GM06990 (cell line): ENCODE measurements around the gene FBRS.
A peak's percentile ranks its signal among the peaks of the same experiment; 100 is the strongest.

Experiments used
- DNase-seq: peaks from one replicate; pipeline ENCODE4 v3.0.0-alpha.2; 2011; ENCODE audit not compliant: insufficient read length; ENCODE audit errors: extremely low read depth
- H3K27me3 ChIP-seq: replicated peaks from 2 replicates; pipeline ENCODE4 v1.6.0; 2011; ENCODE audit warnings: low read length; ENCODE audit not compliant: control insufficient read depth, insufficient read depth
- H3K36me3 ChIP-seq: 2 replicates; pipeline ENCODE4 v1.5.1; 2011; ENCODE audit warnings: low read length; ENCODE audit not compliant: control insufficient read depth, insufficient read depth
- H3K4me3 ChIP-seq: replicated peaks from 2 replicates; pipeline ENCODE4 v1.5.1; 2011; ENCODE audit warnings: low read depth, mild to moderate bottlenecking, control low read depth, low read length
- CTCF ChIP-seq: IDR thresholded peaks from 2 replicates; pipeline ENCODE4 v1.5.1; 2011; ENCODE audit warnings: low read length, control low read depth, mild to moderate bottlenecking, inconsistent platforms; ENCODE audit not compliant: insufficient read depth, poor library complexity, severe bottlenecking

Gene FBRS

GRCh38 chr16:30649725-30650368 lies 8.4 kb upstream of the FBRS start:
- peak overlapping the region; percentile 42 for H3K4me3 ChIP-seq
- H3K27me3 ChIP-seq = no peaks in the 10 kb centered on the region
- DNase-seq = no peak
- no peak for TF ChIP-seq CTCF
- peaks cover 15% of the 10 kb centered on the region for H3K36me3 ChIP-seq

GRCh38 chr16:30650369-30651123 lies 7.7 kb upstream of the FBRS start, which contains the start of gene PRR14:
Gene PRR14 (plus strand): TSS chr16:30650960. CDS start chr16:30651646, 686 bp downstream.
- Histone ChIP-seq H3K27me3 (no peaks in the 10 kb centered on the region), H3K4me3 (peak within 1 kb of the TSS; percentile 69), H3K36me3 (peaks cover 21% of the 10 kb centered on the region)
- peak; percentile 97 for DNase-seq
- no peak for TF ChIP-seq CTCF

GRCh38 chr16:30651124-30652004 lies 6.9 kb upstream of the FBRS start:
- peak; percentile 60 for TF ChIP-seq CTCF
- Histone ChIP-seq H3K27me3 (no peaks in the 10 kb centered on the region), H3K4me3 (peak overlapping the region; percentile 69), H3K36me3 (peaks cover 24% of the 10 kb centered on the region)
- DNase-seq = peak; percentile 88

GRCh38 chr16:30652005-30652296 lies 6.3 kb upstream of the FBRS start:
- Histone ChIP-seq H3K36me3 (peaks cover 24% of the 10 kb centered on the region), H3K27me3 (no peaks in the 10 kb centered on the region), H3K4me3 (peak overlapping the region; percentile 69)
- no peak for DNase-seq
- no peak for TF ChIP-seq CTCF

GRCh38 chr16:30652718-30653117 lies 5.5 kb upstream of the FBRS start:
- H3K36me3 ChIP-seq = peaks cover 24% of the 10 kb centered on the region
- TF ChIP-seq CTCF = no peak
- peak overlapping the region; percentile 69; the same call in 1 of the 2 replicates for H3K4me3 ChIP-seq
- DNase-seq = no peak
- no peaks in the 10 kb centered on the region for H3K27me3 ChIP-seq
